B cell (primary cell): ENCODE data around the gene SAFB. TPM values are rescaled to one million over a fixed set of nuclear protein-coding genes. Genes with fewer than 3 reads are reported as not detected.

Experiments used
- ATAC-seq: fragments of 200-7000 bp; cut with Tn5 transposase; one replicate; pipeline ENCODE4 v1.10.0; 2021; ENCODE audit warnings: low read depth, mild to moderate bottlenecking, moderate number of reproducible peaks, moderate library complexity
- CTCF ChIA-PET: fragments of 350-600 bp; sonication (Branson Sonifier 250); formaldehyde crosslinking; loops from one replicate; lab custom pipeline; 2021; ENCODE audit warnings: antibody characterized with exemption, inconsistent platforms; lab: Charles Lee
- POLR2A ChIA-PET: fragments of 350-600 bp; sonication (Branson Sonifier 250); formaldehyde crosslinking; loops from one replicate; lab custom pipeline; 2021; ENCODE audit warnings: antibody characterized with exemption; lab: Charles Lee
- DNase-seq: peaks from one replicate; pipeline ENCODE4 v3.0.0; 2013
- H2AFZ ChIP-seq: 2 replicates; pipeline ENCODE4 v1.6.1; 2012; ENCODE audit warnings: mild to moderate bottlenecking, low read depth, low read length; ENCODE audit not compliant: insufficient read depth, poor library complexity, severe bottlenecking
- H3K27ac ChIP-seq, 2 donors: 1 replicate in 1 of 2; 2 replicates in 1 of 2; pipeline ENCODE4 v1.5.1; 2012 to 2013; ENCODE audit warnings: low read length in 2 of 2, mild to moderate bottlenecking in 2 of 2, moderate library complexity in 1 of 2
- H3K27me3 ChIP-seq, 4 experiments: fragments of 200-600 bp in 1 of 4; sonication (generic) in 1 of 4; replicated peaks in 1 of 4; 1 replicate in 2 of 4; 2 replicates in 2 of 4; pipeline versions ENCODE4 v1.6.1 to v1.7.0; 2013 to 2016; ENCODE audit warnings: low read length in 3 of 4, mild to moderate bottlenecking in 2 of 4, mixed read lengths in 1 of 4, moderate library complexity in 1 of 4; ENCODE audit not compliant: insufficient read depth in 4 of 4, control insufficient read depth in 3 of 4; ENCODE audit errors: control extremely low read depth in 1 of 4
- H3K36me3 ChIP-seq, 2 experiments: replicated peaks in 1 of 2; 1 replicate in 1 of 2; 2 replicates in 1 of 2; pipeline versions ENCODE4 v1.6.1 to v1.7.1; 2013; ENCODE audit warnings: low read length in 1 of 2; ENCODE audit not compliant: insufficient read depth in 2 of 2, control insufficient read depth in 1 of 2; ENCODE audit errors: control extremely low read depth in 1 of 2, extremely low read depth in 1 of 2
- H3K4me1 ChIP-seq, 2 donors: fragments of 200-600 bp in 1 of 2; sonication (generic) in 1 of 2; 1 replicate in 1 of 2; 2 replicates in 1 of 2; pipeline versions ENCODE4 v1.5.1 to v1.6.1; 2013 to 2017; ENCODE audit warnings: low read length in 2 of 2; ENCODE audit not compliant: control insufficient read depth in 2 of 2, insufficient read depth in 2 of 2
- H3K4me2 ChIP-seq: replicated peaks from 2 replicates; pipeline ENCODE3; 2012; ENCODE audit warnings: mild to moderate bottlenecking, low read depth, low read length; ENCODE audit not compliant: poor library complexity, severe bottlenecking
- H3K4me3 ChIP-seq, 5 experiments: fragments of 200-600 bp in 1 of 5; sonication (generic) in 1 of 5; 1 replicate in 3 of 5; 2 replicates in 2 of 5; pipeline versions ENCODE4 v1.5.1 to v1.7.0; 2011 to 2016; ENCODE audit warnings: low read length in 4 of 5, mild to moderate bottlenecking in 4 of 5, low read depth in 2 of 5, control low read depth in 1 of 5, moderate library complexity in 1 of 5; ENCODE audit not compliant: insufficient read depth in 1 of 5; ENCODE audit errors: control extremely low read depth in 1 of 5, extremely low read depth in 1 of 5
- H3K79me2 ChIP-seq: fragments of 200-600 bp; sonication (generic); one replicate; pipeline ENCODE4 v1.6.0; 2016; ENCODE audit warnings: low read length; ENCODE audit not compliant: control insufficient read depth, insufficient read depth
- H3K9ac ChIP-seq: fragments of 200-600 bp; sonication (generic); 2 replicates; pipeline ENCODE4 v1.6.1; 2017; ENCODE audit warnings: mild to moderate bottlenecking, low read length, moderate library complexity
- H3K9me3 ChIP-seq, 3 donors: one replicate each; pipeline versions ENCODE4 v1.6.1 to v1.7.1; 2013; ENCODE audit warnings: low read length in 2 of 3; ENCODE audit not compliant: control insufficient read depth in 2 of 3, insufficient read depth in 1 of 3; ENCODE audit errors: control extremely low read depth in 1 of 3
- H4K20me1 ChIP-seq: 2 replicates; pipeline ENCODE4 v1.6.0; 2012; ENCODE audit warnings: mild to moderate bottlenecking, low read length; ENCODE audit not compliant: insufficient read depth, control insufficient read depth, poor library complexity, severe bottlenecking
- H3K27ac Mint-ChIP-seq: one replicate; pipeline ENCODE4 v1.8.0; 2021; ENCODE audit warnings: mixed read lengths
- H3K27me3 Mint-ChIP-seq: one replicate; pipeline ENCODE4 v1.8.0; 2021; ENCODE audit warnings: mixed read lengths
- H3K4me1 Mint-ChIP-seq: one replicate; pipeline ENCODE4 v1.8.0; 2021; ENCODE audit warnings: mixed read lengths
- H3K4me3 Mint-ChIP-seq: one replicate; pipeline ENCODE4 v1.8.0; 2021; ENCODE audit warnings: mixed read lengths
- H3K9me3 Mint-ChIP-seq: one replicate; pipeline ENCODE4 v1.8.0; 2022; ENCODE audit warnings: mixed read lengths; ENCODE audit not compliant: insufficient read depth
- CTCF ChIP-seq: fragments of 200-600 bp; IDR thresholded peaks from one replicate; pipeline ENCODE4 v1.8.0; 2022; ENCODE audit warnings: antibody characterized with exemption, mild to moderate bottlenecking
- EZH2 ChIP-seq: IDR thresholded peaks from 2 replicates; pipeline ENCODE4 v1.6.1; 2012; ENCODE audit warnings: borderline replicate concordance, low read depth, mild to moderate bottlenecking, moderate library complexity, low read length; ENCODE audit not compliant: insufficient read depth, poor library complexity, severe bottlenecking
- WGBS: methylation state at CpG from one replicate; pipeline ENCODE4 v1.1.5; 2013; ENCODE audit warnings: missing lambda C conversion rate; ENCODE audit not compliant: insufficient coverage; 5-methylcytosine and 5-hydroxymethylcytosine counted together
- intact Hi-C: fragments of 100-400 bp; cut with micrococcal nuclease; formaldehyde crosslinking; loops from one replicate; pipeline ENCODE4 v1.10.0; 2022
- polyA plus RNA-seq: library from polyadenylated mRNA; depleted of rRNA; stranded (reverse); fragments of >200 nt; gene quantifications from 2 replicates; pipeline ENCODE4 v1.2.3, GENCODE V29; 2012
- total RNA-seq, 2 donors: library from RNA; stranded (reverse); fragments of 120-200 nt in 1 of 2; gene quantifications; 1 replicate in 1 of 2; 2 replicates in 1 of 2; pipeline versions ENCODE4 v1.2.3 to v1.2.4, GENCODE V29; 2013 to 2022

The SAFB gene
- total and polyA plus RNA-seq, 2 donors (not counting 1 experiment from before 2014, with no cell fraction given) = 91.0 to 221 TPM

DNA sequence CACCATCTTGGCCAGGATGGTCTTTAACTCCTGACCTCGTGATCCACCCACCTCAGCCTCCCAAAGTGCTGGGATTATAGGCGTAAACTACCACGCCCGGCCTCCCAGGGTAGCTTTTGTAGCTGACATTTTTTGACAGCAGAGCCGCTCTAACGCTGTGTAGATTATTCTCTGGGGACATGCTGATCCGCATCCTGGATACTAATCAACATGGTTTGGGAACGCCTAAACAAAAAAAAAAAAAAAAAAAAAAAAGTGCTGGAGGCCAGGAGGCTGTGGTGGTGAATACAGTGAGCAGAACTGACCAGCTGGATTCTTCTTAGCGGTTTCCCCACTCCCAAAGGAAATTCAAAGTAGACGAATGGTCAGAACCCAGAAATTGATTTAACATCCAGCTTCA, 91.9 kb downstream of the SAFB start:
- no peak for ATAC-seq
- DNase-seq = no peak
- no peak overlapping the region for H3K4me3 ChIP-seq
- no peaks in the 10 kb centered on the region for H3K27me3 Mint-ChIP-seq
- H3K4me1 Mint-ChIP-seq = peaks cover 23% of the 10 kb centered on the region
- H3K27ac ChIP-seq = no peak overlapping the region
- H3K9me3 ChIP-seq = no peaks in the 10 kb centered on the region
- no peaks in the 10 kb centered on the region for H3K9me3 Mint-ChIP-seq
- peaks cover 47% of the 10 kb centered on the region for H4K20me1 ChIP-seq
- H3K9ac ChIP-seq = no peak overlapping the region
- no peaks in the 10 kb centered on the region for H3K27me3 ChIP-seq
- WGBS = 100% methylated on average over 6 of the region's 10 CpGs
- POLR2A ChIA-PET = interaction anchor here (0.6 to 0.7 kb wide), 4 partner anchors 32 to 1687 kb away, joined by 4 to 7 read pairs (median 4); no protein-coding TSS in a partner anchor
- no peak overlapping the region for H3K4me2 ChIP-seq
- intact Hi-C loops = no loop called here
- no peak overlapping the region for H3K4me3 Mint-ChIP-seq
- H3K79me2 ChIP-seq = peaks cover 47% of the 10 kb centered on the region
- H3K27ac Mint-ChIP-seq = no peak overlapping the region
- H3K36me3 ChIP-seq = peaks cover 0 to 39% of the 10 kb centered on the region in 2 experiments
- no peak overlapping the region for H2AFZ ChIP-seq
- peaks cover 12 to 18% of the 10 kb centered on the region in 2 donors for H3K4me1 ChIP-seq
- CTCF ChIA-PET = interaction anchor here (0.7 kb wide), 1 partner anchor 24 kb away, joined by 3 read pairs; no protein-coding TSS in a partner anchor
- TF ChIP-seq CTCF (no peak), EZH2 (no peak)

GRCh38 chr19:5717215-5717935, 94.5 kb downstream of the SAFB start:
- Histone ChIP-seq H3K36me3 (peaks cover 0 to 21% of the 10 kb centered on the region in 2 experiments), H3K9ac (no peak overlapping the region), H3K79me2 (peaks cover 47% of the 10 kb centered on the region), H2AFZ (no peak overlapping the region), H3K4me3 (no peak overlapping the region), H3K9me3 (peaks cover 0 to 8% (median 0%) of the 10 kb centered on the region in 3 donors), H3K4me2 (no peak overlapping the region), H4K20me1 (peaks cover 40% of the 10 kb centered on the region), H3K4me1 (peaks cover 12 to 26% of the 10 kb centered on the region in 2 donors), H3K27ac (no peak overlapping the region), H3K27me3 (no peaks in the 10 kb centered on the region)
- intact Hi-C loops = no loop called here
- no peak for TF ChIP-seq EZH2
- TF ChIP-seq CTCF = no peak
- ChIA-PET CTCF (interaction anchor here (0.6 to 1.2 kb wide), 2 partner anchors 27 to 31 kb away, joined by 3 read pairs; partner anchors contain the start of gene RPL36), POLR2A (interaction anchor here (0.7 kb wide), 1 partner anchor 1365 kb away, joined by 4 read pairs; no protein-coding TSS in a partner anchor)
- no peak for DNase-seq
- H3K4me1 Mint-ChIP-seq = peaks cover 27% of the 10 kb centered on the region
- no peak overlapping the region for H3K4me3 Mint-ChIP-seq
- H3K9me3 Mint-ChIP-seq = no peaks in the 10 kb centered on the region
- WGBS = 93% methylated on average over 7 of the region's 8 CpGs
- no peak overlapping the region for H3K27ac Mint-ChIP-seq
- ATAC-seq = no peak
- no peaks in the 10 kb centered on the region for H3K27me3 Mint-ChIP-seq
